Stimulated activated CD4-positive, alpha-beta T cell treated with anti-CD3 and anti-CD28 coated beads, Interleukin-4, amount 100 ng/mL, for 4 hours (primary cell): ENCODE results near the gene SORCS2.

Source experiments
- DNase-seq, 2 experiments: peaks; one replicate each; pipeline ENCODE4 v3.0.0-alpha.2; 2020

Gene SORCS2

DNA sequence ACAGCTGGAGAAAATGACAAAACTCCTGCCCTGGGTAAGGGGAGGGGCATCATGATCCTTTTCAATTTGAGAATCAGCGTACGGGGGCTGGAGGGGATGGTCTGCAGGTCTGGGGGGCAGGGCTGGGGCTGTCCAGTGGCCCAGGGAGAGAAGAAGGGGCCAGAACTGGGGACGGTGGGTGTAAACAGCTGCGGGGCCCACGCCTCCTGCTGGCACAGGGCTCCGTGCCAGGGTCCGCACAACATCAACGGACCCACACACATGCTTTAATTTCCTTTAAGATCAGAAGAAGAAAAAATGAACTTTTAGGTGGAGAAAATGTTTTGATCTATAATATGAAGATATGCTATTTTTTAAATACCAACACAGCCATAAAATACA lies 190.3 kb downstream of the SORCS2 start:
- no peak for DNase-seq

- no peak for DNase-seq
Observed at GRCh38 chr4:7383266-7383665, 190.9 kb downstream of the SORCS2 start.

DNA sequence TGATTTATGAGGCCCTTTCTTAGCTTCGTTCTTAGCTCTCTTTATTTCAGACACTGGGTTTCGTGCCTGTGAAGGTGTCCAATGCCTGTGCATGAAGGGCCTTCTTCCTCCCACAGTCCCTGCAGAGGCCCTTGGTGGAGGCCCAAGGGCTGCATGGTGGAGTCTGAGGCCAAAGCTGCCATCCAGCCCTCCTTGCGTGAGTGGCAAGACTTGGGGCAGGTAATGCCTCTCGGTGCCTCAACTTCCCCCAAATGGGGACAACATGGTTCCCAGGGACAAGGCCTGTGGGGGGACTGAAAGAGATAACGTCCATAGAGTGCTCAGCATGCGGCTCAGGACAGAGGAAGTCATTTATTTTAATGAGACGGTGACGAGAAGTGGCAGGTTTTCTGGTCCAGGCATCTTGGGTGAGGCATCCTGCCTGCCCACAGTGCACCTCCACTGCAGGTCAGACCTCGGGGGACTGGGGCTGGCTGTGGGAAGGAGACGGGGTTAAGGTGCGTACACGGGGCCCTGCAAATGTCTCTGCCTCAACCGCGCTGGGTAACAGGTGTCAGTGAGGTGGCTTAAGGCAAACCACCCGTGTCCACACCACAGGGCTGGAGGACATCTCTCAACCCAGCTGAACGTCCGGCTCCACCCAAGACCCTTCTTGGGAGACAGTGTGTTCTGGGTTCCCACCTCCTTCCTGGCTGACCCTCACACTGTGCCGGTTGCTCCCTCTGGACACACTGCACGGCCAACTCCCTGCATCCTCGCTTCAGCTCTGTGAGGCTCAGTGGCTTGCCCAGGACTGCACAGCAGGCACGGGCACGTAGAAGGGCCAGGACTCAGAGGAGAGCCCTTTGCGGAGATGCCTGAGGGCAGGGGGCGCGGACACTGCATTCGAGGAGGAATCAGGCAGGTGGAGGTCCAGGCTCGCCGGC lies 191.9 kb downstream of the SORCS2 start:
- DNase-seq, result no peak

DNA sequence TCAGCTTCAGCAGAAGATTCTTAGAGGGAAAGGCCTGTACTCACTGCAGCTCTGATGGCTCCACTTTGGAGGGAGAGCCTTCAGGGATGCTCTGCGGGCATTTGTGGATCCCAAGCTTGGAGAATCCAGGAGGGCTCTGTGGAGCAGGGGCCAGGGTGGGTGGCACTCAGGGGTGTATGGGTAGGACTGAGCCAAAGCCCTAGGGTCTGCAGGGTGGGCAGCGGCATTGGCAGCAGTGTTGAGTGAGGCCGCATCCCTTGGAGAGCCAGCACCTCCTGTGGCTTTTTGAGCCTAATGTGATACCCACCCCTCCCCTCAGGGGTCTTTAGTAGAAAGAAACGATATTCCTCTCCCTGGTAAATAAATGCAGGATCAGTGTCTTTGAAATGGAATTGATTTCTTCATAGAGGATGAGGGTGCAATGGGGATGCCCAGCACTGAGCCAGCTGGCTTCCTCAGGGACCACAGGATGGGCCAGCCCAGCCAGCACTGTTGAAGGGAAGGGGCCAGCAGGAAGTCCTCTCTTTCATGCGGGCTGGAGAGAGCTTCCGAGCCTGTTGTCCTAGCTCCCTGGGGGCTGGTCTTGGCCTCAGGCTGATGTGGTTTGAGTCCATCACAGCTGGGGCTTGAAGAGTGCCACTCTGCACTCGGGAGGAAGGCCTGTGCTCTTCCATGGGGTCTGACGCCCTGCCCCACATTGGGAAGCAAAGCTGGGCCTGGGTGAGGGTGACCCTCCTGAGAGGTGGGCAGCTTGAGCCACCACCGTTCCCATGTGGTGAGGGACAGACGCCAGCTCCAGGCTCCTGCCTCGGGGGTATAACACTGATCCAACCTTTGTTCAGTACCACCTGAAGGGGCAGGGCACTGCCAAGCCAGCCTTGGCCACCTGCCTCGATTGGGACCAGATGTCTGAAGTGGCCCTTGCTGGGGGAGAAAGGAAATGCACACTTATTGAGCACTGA lies 192.9 kb downstream of the SORCS2 start:
- no peak for DNase-seq

DNA sequence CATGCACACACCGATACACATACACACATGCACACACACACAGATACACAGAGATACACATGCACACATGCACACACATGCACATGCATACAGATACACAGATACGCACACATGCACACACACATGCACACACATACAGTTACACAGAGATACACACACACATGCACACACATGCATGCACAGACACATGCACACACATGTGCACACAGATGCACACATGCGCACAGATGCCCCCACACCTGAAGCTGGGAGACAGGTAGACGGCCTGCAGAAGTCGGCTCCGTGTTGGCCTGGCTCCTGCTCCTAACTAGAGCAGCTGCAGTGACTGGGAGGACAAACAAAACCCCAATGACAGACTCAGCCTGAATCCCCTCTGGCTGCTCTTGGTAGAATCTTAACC lies 195.6 kb downstream of the SORCS2 start:
- DNase-seq, result no peak

- DNase-seq, result no peak
Observed at GRCh38 chr4:7388627-7389026, 196.3 kb downstream of the SORCS2 start.

DNA sequence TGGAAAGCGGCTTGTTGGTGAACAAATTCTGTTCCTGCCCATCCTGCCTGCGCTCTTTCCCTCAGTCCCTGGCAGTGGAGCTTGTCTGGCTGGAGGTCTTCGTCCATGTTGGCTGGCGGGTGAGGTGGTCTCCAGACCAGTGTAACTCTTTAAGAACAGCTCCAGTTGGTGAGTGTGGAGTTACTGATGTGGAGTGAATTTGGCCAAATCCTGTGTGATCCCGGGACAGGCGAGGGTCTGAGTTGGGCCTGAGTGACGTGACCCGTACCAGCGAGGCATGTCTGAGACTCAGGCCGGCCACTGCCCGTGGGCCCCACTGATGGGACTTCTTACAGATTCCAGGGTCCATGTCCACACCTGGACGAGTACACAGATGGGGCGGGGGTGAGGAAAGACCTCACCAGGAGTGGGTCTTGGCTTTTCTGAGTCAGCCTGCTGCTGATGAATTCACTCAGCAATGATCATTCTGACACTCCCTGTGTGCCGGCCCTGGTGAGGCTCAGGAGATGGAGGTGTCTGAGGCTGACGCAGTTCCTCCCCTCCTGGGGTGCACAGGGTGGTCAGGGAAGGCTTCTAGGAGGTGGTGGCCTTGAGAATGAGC lies 196.9 kb downstream of the SORCS2 start:
- no peak for DNase-seq

GRCh38 chr4:7389719-7390118 lies 197.4 kb downstream of the SORCS2 start:
- no peak for DNase-seq

DNA sequence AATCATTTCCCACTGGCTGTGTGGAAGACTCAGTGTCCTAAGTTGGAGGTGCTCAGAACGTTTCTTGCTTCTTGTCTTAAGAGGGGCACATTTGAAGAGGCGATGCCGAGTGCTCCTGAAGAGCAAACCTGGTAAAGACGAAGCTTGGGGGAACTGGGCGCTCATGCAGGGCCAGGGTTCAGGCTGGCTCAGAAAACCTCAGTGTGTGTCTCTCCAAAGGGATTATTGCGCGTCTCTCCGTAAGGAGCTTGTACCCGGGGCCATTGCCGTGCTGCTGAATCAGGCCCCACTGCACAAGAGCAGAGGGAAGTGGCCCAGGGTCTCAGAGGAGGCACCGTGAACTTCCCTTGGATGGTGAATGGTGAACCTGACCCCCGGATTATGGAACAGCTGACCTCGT lies 198.0 kb downstream of the SORCS2 start:
- no peak for DNase-seq

GRCh38 chr4:7390906-7391636 lies 198.7 kb downstream of the SORCS2 start:
- no peak for DNase-seq

DNA sequence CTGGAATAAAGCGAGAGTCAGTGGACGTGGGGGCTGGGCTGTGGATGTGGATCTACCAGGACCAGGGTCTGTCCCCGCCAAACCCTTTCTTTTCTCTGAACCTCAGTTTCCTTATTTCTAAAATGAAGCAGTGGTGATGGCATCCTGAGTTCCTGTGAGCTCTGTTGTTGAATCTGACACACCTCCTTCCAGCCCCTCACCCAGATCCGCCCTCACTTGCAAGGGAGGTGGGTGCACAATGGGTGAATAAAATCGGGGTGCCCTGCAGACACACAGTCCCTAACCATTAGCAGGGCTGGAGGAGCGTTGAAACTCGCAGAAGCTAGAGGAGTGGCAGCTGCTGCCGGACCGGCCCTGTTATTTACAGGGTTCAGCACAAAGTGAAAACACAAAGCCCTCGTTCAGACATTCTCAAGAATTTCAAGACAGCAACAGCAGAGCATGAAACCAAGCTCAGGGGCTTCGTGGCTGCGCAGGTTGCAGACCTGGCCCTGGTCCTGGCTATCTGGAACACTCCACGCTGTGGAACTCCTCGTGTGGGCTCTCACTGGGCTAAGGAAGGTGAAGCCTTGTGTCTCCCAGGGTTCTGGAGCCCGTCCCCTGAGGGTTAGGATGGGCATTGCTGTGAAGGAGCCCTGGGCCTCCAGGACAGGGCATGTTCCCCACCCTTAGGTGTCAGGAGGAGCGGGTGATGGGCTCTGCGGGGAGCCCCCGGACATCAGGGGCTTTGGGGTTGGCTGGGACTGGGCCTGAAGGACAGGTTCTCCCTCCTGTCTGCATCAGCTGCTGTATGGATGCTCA lies 199.5 kb downstream of the SORCS2 start:
- DNase-seq, result no peak

GRCh38 chr4:7392438-7393421 lies 200.4 kb downstream of the SORCS2 start:
- DNase-seq, result no peak

GRCh38 chr4:7393601-7394575 lies 201.6 kb downstream of the SORCS2 start:
- DNase-seq, result no peak

GRCh38 chr4:7394681-7395451 lies 202.5 kb downstream of the SORCS2 start:
- no peak for DNase-seq

DNA sequence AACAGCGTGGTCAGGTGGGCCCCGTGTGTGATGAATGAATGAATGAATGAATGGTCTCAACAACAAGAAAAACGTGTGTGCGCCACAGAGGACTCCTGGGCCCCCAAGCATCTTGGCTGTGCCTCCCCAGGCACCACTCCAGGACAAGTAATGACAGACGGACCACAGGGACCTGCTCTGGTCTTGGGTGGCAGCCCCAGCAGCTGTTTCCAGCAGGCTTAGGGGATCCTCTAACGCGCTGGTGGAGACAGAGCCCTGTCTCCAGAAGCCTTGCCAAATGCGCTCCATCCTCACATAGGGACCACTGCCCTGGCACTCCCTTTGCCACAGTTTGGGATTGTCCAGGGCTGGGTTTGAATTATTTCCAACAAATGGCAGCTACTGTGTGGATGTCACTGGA lies 203.3 kb downstream of the SORCS2 start:
- no peak for DNase-seq

GRCh38 chr4:7396186-7396910 lies 204.0 kb downstream of the SORCS2 start:
- DNase-seq, result no peak
